Thyroid gland (tissue), 4 donors: ENCODE measurements around the gene DDX43. TPM values are rescaled to one million over a fixed set of nuclear protein-coding genes. Genes with fewer than 3 reads are reported as not detected.

Source experiments
- DNase-seq, 2 donors: peaks; one replicate each; pipeline ENCODE4 v3.0.0-alpha.2; 2019
- H3K27ac ChIP-seq, 3 donors: fragments of 200-600 bp; sonication (generic); 1 replicate in 2 of 3; 2 replicates in 1 of 3; pipeline ENCODE4 v1.5.1; 2016 to 2019; ENCODE audit warnings: mild to moderate bottlenecking in 1 of 3, moderate library complexity in 1 of 3
- H3K27me3 ChIP-seq: fragments of 200-600 bp; sonication (generic); one replicate; pipeline ENCODE4 v1.5.1; 2019
- H3K36me3 ChIP-seq, 2 donors: fragments of 200-600 bp; sonication (generic); one replicate each; pipeline ENCODE4 v1.5.1; 2016 to 2019
- H3K4me1 ChIP-seq, 2 donors: fragments of 200-600 bp; sonication (generic); one replicate each; pipeline ENCODE4 v1.5.1; 2017 to 2019
- H3K4me3 ChIP-seq, 3 donors: fragments of 200-600 bp; sonication (generic); replicated peaks in 1 of 3; 1 replicate in 2 of 3; 2 replicates in 1 of 3; pipeline ENCODE4 v1.5.1; 2016; ENCODE audit warnings: mild to moderate bottlenecking in 1 of 3
- H3K9me3 ChIP-seq: fragments of 200-600 bp; sonication (generic); one replicate; pipeline ENCODE4 v1.5.1; 2017
- POLR2A ChIP-seq, 2 donors: fragments of 450-650 bp; IDR thresholded peaks; one replicate each; pipeline ENCODE4 v1.6.1; 2017; ENCODE audit warnings: antibody characterized with exemption in 2 of 2, mild to moderate bottlenecking in 2 of 2, moderate library complexity in 1 of 2
- WGBS, 2 donors: methylation state at CpG; one replicate each; pipeline ENCODE4 v1.1.5; 2017; 5-methylcytosine and 5-hydroxymethylcytosine counted together
- intact Hi-C: fragments of 100-400 bp; cut with DNase I; formaldehyde crosslinking; loops from one replicate; pipeline ENCODE4 v1.15.1; 2023
- total RNA-seq, 4 donors: library from RNA; depleted of rRNA; stranded (reverse); fragments of >200 nt; gene quantifications; one replicate each; pipeline ENCODE4 v1.2.3, GENCODE V29; 2016
- TF ChIP-seq, protein P1 (sequence below), 6 experiments: fragments of 200-600 bp in 3 of 6; fragments of 450-650 bp in 3 of 6; sonication (generic) in 3 of 6; IDR thresholded peaks; one replicate each; pipeline ENCODE4 v1.5.1; 2016 to 2019; ENCODE audit warnings: antibody characterized with exemption in 6 of 6, mild to moderate bottlenecking in 2 of 6, inconsistent platforms in 1 of 6, moderate library complexity in 1 of 6

DDX43 gene
- total RNA-seq, 4 donors from 2014 or later, result 1.5 to 6.0 (median 4.0) TPM

DNA sequence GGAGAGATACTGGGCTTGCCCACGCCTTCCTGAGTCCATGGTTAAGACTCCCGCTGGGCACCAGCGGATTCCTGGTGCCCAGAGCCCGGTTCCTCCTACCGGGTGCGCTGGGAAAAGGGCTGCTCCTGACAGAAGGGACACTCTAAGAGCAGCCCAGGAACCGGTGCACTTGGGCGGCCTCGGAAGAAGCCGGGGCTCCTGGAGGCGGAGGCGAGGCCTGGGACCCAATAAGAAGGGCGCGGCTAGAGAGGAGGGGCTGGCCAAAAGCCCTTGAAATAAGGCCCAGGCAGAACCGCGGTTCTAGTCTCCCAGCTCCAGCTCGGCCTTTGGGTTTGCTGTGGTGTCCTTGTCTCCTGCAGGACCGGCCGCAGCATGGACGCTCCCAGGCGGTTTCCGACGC, 32.3 kb upstream of the DDX43 start, which contains the start of gene KHDC3L:
Gene KHDC3L, plus strand, starts transcription at position 301 of the 400 bp plus-strand sequence. Its CDS starts 72 bp downstream, at position 373.
- Histone ChIP-seq H3K9me3 (no peaks in the 10 kb centered on the region), H3K4me3 (no peak within 1 kb of the TSS), H3K4me1 (no peaks in the 10 kb centered on the region), H3K27me3 (no peaks in the 10 kb centered on the region), H3K36me3 (no peaks in the 10 kb centered on the region), H3K27ac (no peak within 1 kb of the TSS)
- intact Hi-C loops, result no loop called here
- no peak for DNase-seq
- 85 to 90% methylated on average over 22 to 23 of the region's 23 CpGs for WGBS, 2 donors
- TF ChIP-seq POLR2A (IDR thresholded peaks at IDR 0.05), result no peak
- TF ChIP-seq, protein P1, sequence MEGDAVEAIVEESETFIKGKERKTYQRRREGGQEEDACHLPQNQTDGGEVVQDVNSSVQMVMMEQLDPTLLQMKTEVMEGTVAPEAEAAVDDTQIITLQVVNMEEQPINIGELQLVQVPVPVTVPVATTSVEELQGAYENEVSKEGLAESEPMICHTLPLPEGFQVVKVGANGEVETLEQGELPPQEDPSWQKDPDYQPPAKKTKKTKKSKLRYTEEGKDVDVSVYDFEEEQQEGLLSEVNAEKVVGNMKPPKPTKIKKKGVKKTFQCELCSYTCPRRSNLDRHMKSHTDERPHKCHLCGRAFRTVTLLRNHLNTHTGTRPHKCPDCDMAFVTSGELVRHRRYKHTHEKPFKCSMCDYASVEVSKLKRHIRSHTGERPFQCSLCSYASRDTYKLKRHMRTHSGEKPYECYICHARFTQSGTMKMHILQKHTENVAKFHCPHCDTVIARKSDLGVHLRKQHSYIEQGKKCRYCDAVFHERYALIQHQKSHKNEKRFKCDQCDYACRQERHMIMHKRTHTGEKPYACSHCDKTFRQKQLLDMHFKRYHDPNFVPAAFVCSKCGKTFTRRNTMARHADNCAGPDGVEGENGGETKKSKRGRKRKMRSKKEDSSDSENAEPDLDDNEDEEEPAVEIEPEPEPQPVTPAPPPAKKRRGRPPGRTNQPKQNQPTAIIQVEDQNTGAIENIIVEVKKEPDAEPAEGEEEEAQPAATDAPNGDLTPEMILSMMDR (IDR thresholded peaks at IDR 0.05), result no peak

DNA sequence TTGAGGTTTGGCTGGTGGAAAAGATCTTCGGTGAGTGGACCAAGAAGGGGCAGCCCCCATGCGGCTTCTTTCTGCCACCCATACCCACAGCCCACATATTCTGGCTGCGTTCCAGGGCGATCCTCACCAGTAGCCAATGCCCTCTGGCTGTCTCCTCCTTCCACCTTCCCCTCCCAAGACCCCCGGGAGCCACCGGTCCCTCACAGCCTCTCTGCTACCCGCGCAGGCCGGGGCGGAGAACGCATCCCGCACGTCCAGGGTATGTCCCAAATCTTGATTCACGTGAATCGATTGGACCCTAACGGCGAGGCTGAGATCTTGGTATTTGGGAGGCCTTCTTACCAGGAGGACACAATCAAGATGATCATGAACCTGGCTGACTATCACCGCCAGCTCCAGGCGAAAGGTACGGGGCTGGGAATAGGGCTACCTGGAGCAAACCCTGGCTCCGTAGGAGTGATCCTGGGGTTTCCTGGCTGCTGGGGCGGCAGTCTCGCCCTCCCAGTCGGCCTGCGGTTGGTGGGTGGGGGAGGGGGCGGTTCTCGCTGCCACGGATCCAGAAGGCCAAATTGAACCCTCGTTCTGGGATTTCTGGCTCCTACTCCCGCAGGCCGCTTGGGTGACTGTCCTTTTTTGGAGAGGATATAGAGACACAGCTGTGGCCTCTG, 31.6 kb upstream of the DDX43 start:
- Histone ChIP-seq H3K27ac (no peak overlapping the region), H3K36me3 (no peaks in the 10 kb centered on the region), H3K4me1 (no peaks in the 10 kb centered on the region), H3K27me3 (no peaks in the 10 kb centered on the region), H3K4me3 (no peak overlapping the region), H3K9me3 (no peaks in the 10 kb centered on the region)
- no peak for TF ChIP-seq POLR2A (IDR thresholded peaks at IDR 0.05)
- TF ChIP-seq, protein P1 (IDR thresholded peaks at IDR 0.05), result no peak
- WGBS, 2 donors, result 95 to 96% methylated on average over 31 of the region's 31 CpGs
- DNase-seq, result no peak
- intact Hi-C loops, result no loop called here

DNA sequence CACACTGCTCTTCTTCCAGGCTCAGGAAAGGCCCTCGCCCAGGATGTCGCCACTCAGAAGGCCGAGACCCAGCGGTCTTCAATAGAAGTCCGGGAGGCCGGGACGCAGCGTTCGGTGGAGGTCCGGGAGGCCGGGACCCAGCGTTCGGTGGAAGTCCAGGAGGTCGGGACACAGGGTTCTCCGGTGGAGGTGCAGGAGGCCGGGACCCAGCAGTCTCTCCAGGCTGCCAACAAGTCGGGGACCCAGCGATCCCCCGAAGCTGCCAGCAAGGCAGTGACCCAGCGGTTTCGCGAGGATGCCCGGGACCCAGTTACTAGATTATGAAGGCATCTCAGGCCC, 31.1 kb upstream of the DDX43 start:
- intact Hi-C loops, result no loop called here
- no peak for DNase-seq

DNA sequence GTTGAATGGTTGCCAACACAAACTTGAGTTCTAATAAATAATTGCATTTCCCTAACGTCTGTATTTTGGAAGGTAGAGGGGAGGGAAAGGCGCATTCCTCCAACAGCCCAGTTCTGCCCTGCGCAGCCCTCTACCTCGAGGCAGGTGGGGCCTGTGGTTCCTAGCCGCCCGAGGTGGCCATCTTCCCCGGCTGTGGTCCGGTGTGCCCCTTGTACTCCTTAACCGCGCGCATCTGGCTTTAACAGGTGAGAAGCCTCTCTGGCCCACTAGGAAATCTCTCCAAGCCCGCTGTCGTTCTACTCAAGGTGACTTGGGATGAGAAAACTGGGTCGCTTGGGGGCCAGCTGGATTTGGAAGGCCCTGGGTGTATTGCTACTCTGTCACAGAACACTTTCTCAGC, 30.5 kb upstream of the DDX43 start:
- no peaks in the 10 kb centered on the region for H3K36me3 ChIP-seq
- WGBS, 2 donors, result 89 to 92% methylated on average over 12 to 14 of the region's 14 CpGs

More for the DNA sequence above, 31.1 kb upstream of the DDX43 start:
- H3K4me3 ChIP-seq, result no peak overlapping the region
- no peaks in the 10 kb centered on the region for H3K36me3 ChIP-seq
- WGBS, 2 donors, result 95 to 98% methylated on average over 10 to 20 of the region's 23 CpGs
- no peak overlapping the region for H3K27ac ChIP-seq
- TF ChIP-seq, protein P1 (IDR thresholded peaks at IDR 0.05), result no peak
- no peak for TF ChIP-seq POLR2A (IDR thresholded peaks at IDR 0.05)
- H3K9me3 ChIP-seq, result no peaks in the 10 kb centered on the region
- H3K27me3 ChIP-seq, result no peaks in the 10 kb centered on the region
- H3K4me1 ChIP-seq, result no peaks in the 10 kb centered on the region

DNA sequence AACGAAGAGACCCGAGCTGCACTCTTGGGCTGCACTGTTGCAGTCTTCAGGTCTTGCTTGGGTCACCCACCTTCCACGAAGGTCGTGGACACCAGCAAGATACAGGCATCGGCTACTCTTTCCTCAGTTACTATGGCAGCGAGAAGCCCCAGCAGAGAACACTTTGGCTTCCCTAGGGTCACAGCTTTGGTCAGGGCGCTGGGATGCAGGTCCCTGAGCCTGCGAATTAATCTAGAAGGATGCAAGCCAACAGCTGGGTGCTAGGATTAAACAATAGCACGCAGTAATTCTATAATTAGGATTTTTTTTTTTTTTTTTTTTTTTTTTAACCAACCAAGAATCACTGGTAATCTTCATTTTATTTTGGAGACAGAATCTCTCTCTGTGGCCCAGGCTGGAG, 30.1 kb upstream of the DDX43 start:
- WGBS, 2 donors, result 90 to 93% methylated on average over 9 of the region's 9 CpGs
- TF ChIP-seq, protein P1 (IDR thresholded peaks at IDR 0.05), result no peak
- TF ChIP-seq POLR2A (IDR thresholded peaks at IDR 0.05), result no peak

More for the DNA sequence above, 30.5 kb upstream of the DDX43 start:
- no peak for DNase-seq
- Histone ChIP-seq H3K4me1 (no peaks in the 10 kb centered on the region), H3K4me3 (no peak overlapping the region), H3K27me3 (no peaks in the 10 kb centered on the region), H3K27ac (no peak overlapping the region), H3K9me3 (no peaks in the 10 kb centered on the region)
- no peak for TF ChIP-seq POLR2A (IDR thresholded peaks at IDR 0.05)
- TF ChIP-seq, protein P1 (IDR thresholded peaks at IDR 0.05), result no peak
- intact Hi-C loops, result no loop called here

More for the DNA sequence above, 30.1 kb upstream of the DDX43 start:
- DNase-seq, result no peak
- H3K36me3 ChIP-seq, result no peaks in the 10 kb centered on the region
- no peaks in the 10 kb centered on the region for H3K27me3 ChIP-seq
- H3K9me3 ChIP-seq, result no peaks in the 10 kb centered on the region
- no peak overlapping the region for H3K27ac ChIP-seq
- H3K4me1 ChIP-seq, result no peaks in the 10 kb centered on the region
- intact Hi-C loops, result no loop called here
- H3K4me3 ChIP-seq, result no peak overlapping the region
